HepG2 (cell line): ENCODE measurements around the gene SRPRA. TPM values are rescaled to one million over a fixed set of nuclear protein-coding genes. Genes with fewer than 3 reads are reported as not detected.

Source experiments
- CCDC6 ChIP-seq: sonication (generic); formaldehyde crosslinking; IDR thresholded peaks from 2 replicates; pipeline ENCODE4 v1.8.1; 2022; ENCODE audit warnings: mild to moderate bottlenecking, missing genetic modification reagents, moderate library complexity
- DNMT3B ChIP-seq: conservative IDR thresholded peaks from 2 replicates; pipeline ENCODE4 v1.6.1; 2016; ENCODE audit warnings: missing biosample characterization, control low read depth
- DR1 ChIP-seq: sonication (generic); formaldehyde crosslinking; IDR thresholded peaks from 2 replicates; pipeline ENCODE4 v1.8.0; 2021; ENCODE audit warnings: mild to moderate bottlenecking, missing genetic modification reagents, inconsistent platforms
- HIVEP1 ChIP-seq: sonication (generic); formaldehyde crosslinking; IDR thresholded peaks from 2 replicates; pipeline ENCODE4 v1.4.0; 2020; ENCODE audit warnings: mild to moderate bottlenecking, missing genetic modification reagents
- ISL2 ChIP-seq: sonication (generic); formaldehyde crosslinking; IDR thresholded peaks from 2 replicates; pipeline ENCODE4 v1.5.0; 2020; ENCODE audit warnings: missing genetic modification reagents
- KDM2A ChIP-seq: sonication (generic); formaldehyde crosslinking; IDR thresholded peaks from 2 replicates; pipeline ENCODE4 v1.4.0; 2020; ENCODE audit warnings: low read depth, missing genetic modification reagents, borderline replicate concordance
- KDM6A ChIP-seq: IDR thresholded peaks from 2 replicates; pipeline ENCODE4 v1.6.1; 2016; ENCODE audit warnings: low read depth
- RARA ChIP-seq: IDR thresholded peaks from 2 replicates; pipeline ENCODE4 v1.6.1; 2016; ENCODE audit warnings: missing genetic modification reagents, missing compliant biosample characterization
- RXRA ChIP-seq: sonication (generic); formaldehyde crosslinking; IDR thresholded peaks from 2 replicates; pipeline ENCODE4 v1.5.1; 2020; ENCODE audit warnings: missing genetic modification reagents
- SATB2 ChIP-seq: sonication (generic); formaldehyde crosslinking; IDR thresholded peaks from 2 replicates; pipeline ENCODE4 v1.5.0; 2020; ENCODE audit warnings: missing genetic modification reagents
- SMAD9 ChIP-seq: sonication (generic); formaldehyde crosslinking; IDR thresholded peaks from 2 replicates; pipeline ENCODE4 v1.5.1; 2020; ENCODE audit warnings: mild to moderate bottlenecking, missing genetic modification reagents
- ZBTB40 ChIP-seq, 2 experiments: fragments of 450-650 bp in 1 of 2; sonication (generic) in 1 of 2; formaldehyde crosslinking in 1 of 2; IDR thresholded peaks; 2 replicates each; pipeline versions ENCODE4 v1.6.1 to v1.8.0; 2016 to 2022; ENCODE audit warnings: antibody characterized with exemption in 1 of 2, mild to moderate bottlenecking in 1 of 2, missing genetic modification reagents in 1 of 2
- ZMAT5 ChIP-seq: sonication (generic); formaldehyde crosslinking; IDR thresholded peaks from 2 replicates; pipeline ENCODE4 v1.5.0; 2020; ENCODE audit warnings: mild to moderate bottlenecking, low read depth, missing genetic modification reagents, borderline replicate concordance
- ZNF501 ChIP-seq: sonication (generic); formaldehyde crosslinking; IDR thresholded peaks from 2 replicates; pipeline ENCODE4 v1.5.1; 2020; ENCODE audit warnings: mild to moderate bottlenecking, moderate library complexity, missing genetic modification reagents
- polyA plus RNA-seq, 8 experiments: library from polyadenylated mRNA; depleted of rRNA in 3 of 8; stranded (reverse) in 7 of 8; unstranded in 1 of 8; fragments of >200 nt; fragmentation: Illumina TruSeq in 4 of 8; extraction: Trizol in 4 of 8; gene quantifications; 2 replicates each; pipeline versions ENCODE4 v1.2.1 to v1.2.3, GENCODE V29; 2011 to 2016; ENCODE audit warnings: low read depth in 4 of 8, missing spikeins in 1 of 8, mixed read lengths in 1 of 8; ENCODE audit not compliant: insufficient read depth in 1 of 8
- total RNA-seq, 5 experiments: library from RNA; depleted of rRNA; stranded (reverse); fragments of >200 nt; fragmentation: Illumina TruSeq; extraction: Trizol; gene quantifications; 2 replicates each; pipeline ENCODE4 v1.2.3, GENCODE V29; 2016; ENCODE audit warnings: low read depth in 1 of 5
- TF ChIP-seq, protein P1 (sequence below): sonication (generic); formaldehyde crosslinking; IDR thresholded peaks from 2 replicates; pipeline ENCODE4 v1.9.0; 2021; ENCODE audit warnings: missing genetic modification reagents, borderline replicate concordance

The SRPRA gene
- total and polyA plus RNA-seq, 2 of the 13 experiments (the other 11 are each of a cell fraction or from before 2014, with no cell fraction given), result 27.7 to 64.6 TPM

GRCh38 chr11:126282361-126282735 is 13.7 kb upstream of the SRPRA start (continued):
- 0 out of 2 replicates have a peak, but pooled peaks have one; percentile 7 for TF ChIP-seq KDM6A (CRISPR knock-in tag)
- 0 out of 2 replicates have a peak, but pooled peaks have one; percentile 18 for TF ChIP-seq HIVEP1 (CRISPR knock-in tag)
- peak; percentile 79 for TF ChIP-seq KDM2A (CRISPR knock-in tag)
- no peak for TF ChIP-seq DNMT3B
- no peak for TF ChIP-seq ZMAT5 (CRISPR knock-in tag)
- no peak for TF ChIP-seq SATB2 (CRISPR knock-in tag)
- no peak for TF ChIP-seq ISL2 (CRISPR knock-in tag)
- TF ChIP-seq SMAD9 (CRISPR knock-in tag), result no peak
- TF ChIP-seq DR1 (CRISPR knock-in tag), result no peak; the same call in 1 of the 2 replicates
- TF ChIP-seq RXRA (CRISPR knock-in tag), result peak; percentile 51; the same call in 1 of the 2 replicates
- no peak for TF ChIP-seq ZNF501 (CRISPR knock-in tag)
- no peak for TF ChIP-seq CCDC6 (CRISPR knock-in tag)
- TF ChIP-seq, protein P1, sequence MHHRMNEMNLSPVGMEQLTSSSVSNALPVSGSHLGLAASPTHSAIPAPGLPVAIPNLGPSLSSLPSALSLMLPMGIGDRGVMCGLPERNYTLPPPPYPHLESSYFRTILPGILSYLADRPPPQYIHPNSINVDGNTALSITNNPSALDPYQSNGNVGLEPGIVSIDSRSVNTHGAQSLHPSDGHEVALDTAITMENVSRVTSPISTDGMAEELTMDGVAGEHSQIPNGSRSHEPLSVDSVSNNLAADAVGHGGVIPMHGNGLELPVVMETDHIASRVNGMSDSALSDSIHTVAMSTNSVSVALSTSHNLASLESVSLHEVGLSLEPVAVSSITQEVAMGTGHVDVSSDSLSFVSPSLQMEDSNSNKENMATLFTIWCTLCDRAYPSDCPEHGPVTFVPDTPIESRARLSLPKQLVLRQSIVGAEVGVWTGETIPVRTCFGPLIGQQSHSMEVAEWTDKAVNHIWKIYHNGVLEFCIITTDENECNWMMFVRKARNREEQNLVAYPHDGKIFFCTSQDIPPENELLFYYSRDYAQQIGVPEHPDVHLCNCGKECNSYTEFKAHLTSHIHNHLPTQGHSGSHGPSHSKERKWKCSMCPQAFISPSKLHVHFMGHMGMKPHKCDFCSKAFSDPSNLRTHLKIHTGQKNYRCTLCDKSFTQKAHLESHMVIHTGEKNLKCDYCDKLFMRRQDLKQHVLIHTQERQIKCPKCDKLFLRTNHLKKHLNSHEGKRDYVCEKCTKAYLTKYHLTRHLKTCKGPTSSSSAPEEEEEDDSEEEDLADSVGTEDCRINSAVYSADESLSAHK (CRISPR knock-in tag), result no peak
- TF ChIP-seq ZBTB40 (IDR thresholded peaks at IDR 0.05), result no peak
- TF ChIP-seq ZBTB40 (CRISPR knock-in tag; IDR thresholded peaks at IDR 0.05), result no peak
- no peak for TF ChIP-seq RARA (CRISPR knock-in tag)
